H1 (cell line): Measurements from ENCODE around the gene ADGRE2. TPM values are rescaled to one million over a fixed set of nuclear protein-coding genes. Genes with fewer than 3 reads are reported as not detected.

Experiments
- CTCF ChIA-PET: fragments of 300-600 bp; sonication (Branson Sonifier 250); formaldehyde crosslinking; loops from one replicate; lab custom pipeline; 2021; ENCODE audit not compliant: partially characterized antibody; lab: Charles Lee
- POLR2A ChIA-PET: fragments of 300-600 bp; sonication (Branson Sonifier 250); formaldehyde crosslinking; loops from one replicate; lab custom pipeline; 2021; ENCODE audit warnings: inconsistent platforms; ENCODE audit not compliant: partially characterized antibody; lab: Charles Lee
- DNase-seq, 2 experiments: peaks; one replicate each; pipeline versions ENCODE4 v3.0.0 to v3.0.0-alpha.2; 2010 to 2022; ENCODE audit warnings: low spot score in 2 of 2, low read depth in 1 of 2, mixed read lengths in 1 of 2
- FAIRE-seq: peaks from 2 replicates; lab custom pipeline; 2011; peaks lifted over from hg19 to GRCh38; lab: Jason Lieb, UNC
- H2AFZ ChIP-seq: 2 replicates; pipeline ENCODE4 v1.8.1; 2012; ENCODE audit warnings: low read length, inconsistent platforms
- H2AK5ac ChIP-seq: 2 replicates; pipeline ENCODE4 v1.6.1; 2013; ENCODE audit warnings: low read depth, low read length
- H2BK120ac ChIP-seq: replicated peaks from 2 replicates; pipeline ENCODE3; 2013; ENCODE audit warnings: low read depth, low read length, inconsistent platforms
- H2BK12ac ChIP-seq: 2 replicates; pipeline ENCODE4 v1.6.1; 2013; ENCODE audit warnings: low read depth, low read length
- H2BK15ac ChIP-seq: 2 replicates; pipeline ENCODE4 v1.6.1; 2013; ENCODE audit warnings: low read length
- H2BK20ac ChIP-seq: 2 replicates; pipeline ENCODE4 v1.6.1; 2013; ENCODE audit warnings: low read length
- H2BK5ac ChIP-seq: 2 replicates; pipeline ENCODE4 v1.6.1; 2013; ENCODE audit warnings: low read depth, low read length
- H3K14ac ChIP-seq: 2 replicates; pipeline ENCODE4 v1.6.1; 2013; ENCODE audit warnings: inconsistent platforms; ENCODE audit not compliant: insufficient read length
- H3K18ac ChIP-seq: 2 replicates; pipeline ENCODE4 v1.6.1; 2013; ENCODE audit warnings: low read length; ENCODE audit errors: extremely low read depth
- H3K23ac ChIP-seq: 2 replicates; pipeline ENCODE4 v1.6.1; 2013; ENCODE audit warnings: inconsistent platforms; ENCODE audit not compliant: insufficient read length
- H3K23me2 ChIP-seq: 2 replicates; pipeline ENCODE4 v1.6.1; 2013; ENCODE audit warnings: low read depth, low read length
- H3K27ac ChIP-seq: 2 replicates; pipeline ENCODE4 v1.6.1; 2011; ENCODE audit warnings: low read depth, low read length, inconsistent platforms
- H3K27me3 ChIP-seq, 4 experiments: replicated peaks in 1 of 4; 1 replicate in 1 of 4; 2 replicates in 3 of 4; pipeline versions ENCODE4 v1.6.1 to v1.8.1; 2011 to 2013; ENCODE audit warnings: low read length in 3 of 4, mild to moderate bottlenecking in 3 of 4, inconsistent platforms in 2 of 4, mixed read lengths in 2 of 4, moderate library complexity in 1 of 4; ENCODE audit not compliant: control insufficient read depth in 3 of 4, insufficient read depth in 3 of 4; ENCODE audit errors: extremely low read depth in 1 of 4
- H3K36me3 ChIP-seq, 4 experiments: 2 replicates each; pipeline versions ENCODE4 v1.6.1 to v1.8.1; 2011 to 2013; ENCODE audit warnings: mild to moderate bottlenecking in 4 of 4, low read length in 3 of 4, moderate library complexity in 2 of 4, control low read depth in 1 of 4, inconsistent platforms in 1 of 4; ENCODE audit not compliant: insufficient read depth in 4 of 4, control insufficient read depth in 2 of 4
- H3K4ac ChIP-seq: replicated peaks from 2 replicates; pipeline ENCODE3; 2013; ENCODE audit warnings: low read length, low read depth, mixed read lengths, inconsistent platforms; ENCODE audit not compliant: insufficient read length
- H3K4me1 ChIP-seq, 4 experiments: replicated peaks in 1 of 4; 1 replicate in 1 of 4; 2 replicates in 3 of 4; pipeline versions ENCODE4 v1.6.1 to v1.8.1; 2011 to 2013; ENCODE audit warnings: low read length in 3 of 4, inconsistent platforms in 2 of 4, mixed read lengths in 1 of 4; ENCODE audit not compliant: insufficient read depth in 4 of 4, control insufficient read depth in 3 of 4
- H3K4me2 ChIP-seq, 2 experiments: 2 replicates each; pipeline versions ENCODE4 v1.6.1 to v1.8.1; 2011 to 2013; ENCODE audit warnings: low read depth in 2 of 2, low read length in 2 of 2, control low read depth in 1 of 2, inconsistent platforms in 1 of 2, mild to moderate bottlenecking in 1 of 2; ENCODE audit not compliant: insufficient read depth in 1 of 2
- H3K4me3 ChIP-seq, 4 experiments: fragments of 200-600, 300-600 bp in 1 of 4; sonication (generic), shearing (Covaris generic), sonication (Bioruptor Twin) in 1 of 4; 2 replicates each; pipeline versions ENCODE4 v1.5.1 to v1.8.1; 2011 to 2016; ENCODE audit warnings: low read length in 4 of 4, low read depth in 3 of 4, control low read depth in 2 of 4, inconsistent platforms in 2 of 4, mild to moderate bottlenecking in 2 of 4, mixed read lengths in 1 of 4, moderate library complexity in 1 of 4; ENCODE audit not compliant: insufficient read depth in 2 of 4; ENCODE audit errors: extremely low read depth in 1 of 4
- H3K56ac ChIP-seq: replicated peaks from 2 replicates; pipeline ENCODE3; 2013; ENCODE audit warnings: low read depth, mild to moderate bottlenecking, mixed read lengths, low read length, inconsistent platforms; ENCODE audit not compliant: insufficient read length
- H3K79me1 ChIP-seq: 2 replicates; pipeline ENCODE4 v1.6.1; 2013; ENCODE audit warnings: low read depth, low read length, control low read depth
- H3K79me2 ChIP-seq, 2 experiments: 2 replicates each; pipeline versions ENCODE4 v1.6.1 to v1.8.1; 2012 to 2013; ENCODE audit warnings: low read length in 2 of 2, mild to moderate bottlenecking in 2 of 2, inconsistent platforms in 1 of 2; ENCODE audit not compliant: insufficient read depth in 2 of 2, control insufficient read depth in 1 of 2
- H3K9ac ChIP-seq, 4 experiments: replicated peaks in 1 of 4; 1 replicate in 1 of 4; 2 replicates in 3 of 4; pipeline versions ENCODE4 v1.6.1 to v1.8.1; 2011 to 2013; ENCODE audit warnings: low read depth in 3 of 4, low read length in 3 of 4, control low read depth in 2 of 4, mild to moderate bottlenecking in 2 of 4, moderate library complexity in 2 of 4, inconsistent platforms in 1 of 4; ENCODE audit errors: extremely low read depth in 1 of 4
- H3K9me3 ChIP-seq, 2 experiments: 2 replicates each; pipeline versions ENCODE4 v1.6.1 to v1.8.1; 2012 to 2013; ENCODE audit warnings: mild to moderate bottlenecking in 2 of 2, moderate library complexity in 2 of 2, control low read depth in 1 of 2, inconsistent platforms in 1 of 2, low read depth in 1 of 2, low read length in 1 of 2, mixed read lengths in 1 of 2; ENCODE audit not compliant: insufficient read depth in 2 of 2
- H4K20me1 ChIP-seq, 2 experiments: replicated peaks in 1 of 2; 2 replicates each; pipeline versions ENCODE3 to v1.8.1; 2011 to 2013; ENCODE audit warnings: inconsistent platforms in 2 of 2, low read length in 2 of 2, mild to moderate bottlenecking in 1 of 2; ENCODE audit not compliant: insufficient read depth in 2 of 2, control insufficient read depth in 1 of 2
- H4K5ac ChIP-seq: 2 replicates; pipeline ENCODE4 v1.6.1; 2013; ENCODE audit warnings: low read length, low read depth, mixed read lengths, inconsistent platforms; ENCODE audit not compliant: insufficient read length
- H4K8ac ChIP-seq: 2 replicates; pipeline ENCODE4 v1.8.0; 2013; ENCODE audit warnings: mild to moderate bottlenecking, moderate library complexity, low read length, inconsistent platforms; ENCODE audit not compliant: insufficient read depth; ENCODE audit errors: extremely low read depth
- H4K91ac ChIP-seq: replicated peaks from 2 replicates; pipeline ENCODE3; 2013; ENCODE audit warnings: low read length, mixed read lengths, inconsistent platforms; ENCODE audit not compliant: insufficient read length
- BCL11A ChIP-seq, 2 experiments: IDR thresholded peaks; one replicate each; pipeline ENCODE4 v1.6.1; 2011; ENCODE audit warnings: low read depth in 2 of 2, low read length in 2 of 2, mild to moderate bottlenecking in 2 of 2
- JUN ChIP-seq: IDR thresholded peaks from 2 replicates; pipeline ENCODE4 v1.6.1; 2011; ENCODE audit warnings: low read depth, mild to moderate bottlenecking, improper control_type of control experiment, low read length
- JUND ChIP-seq: IDR thresholded peaks from 2 replicates; pipeline ENCODE4 v1.6.1; 2011; ENCODE audit warnings: mild to moderate bottlenecking, improper control_type of control experiment, low read length
- KDM4A ChIP-seq: IDR thresholded peaks from one replicate; pipeline ENCODE4 v1.7.1; 2012; ENCODE audit warnings: low read depth, mild to moderate bottlenecking, moderate library complexity, low read length, inconsistent platforms; ENCODE audit not compliant: severe bottlenecking
- SIX5 ChIP-seq: IDR thresholded peaks from 2 replicates; pipeline ENCODE4 v1.6.1; 2011; ENCODE audit warnings: mild to moderate bottlenecking, low read depth, low read length
- SUZ12 ChIP-seq: fragments of 200-600 bp; sonication (generic); IDR thresholded peaks from 2 replicates; pipeline ENCODE4 v1.6.1; 2012; ENCODE audit warnings: mild to moderate bottlenecking, inconsistent platforms, low read length, moderate library complexity, mixed read lengths
- TAF1 ChIP-seq: IDR thresholded peaks from 2 replicates; pipeline ENCODE4 v1.6.1; 2011; ENCODE audit warnings: mild to moderate bottlenecking, low read depth, low read length
- TAF7 ChIP-seq: optimal IDR thresholded peaks from 2 replicates; pipeline ENCODE3; 2011; ENCODE audit warnings: low read depth, mild to moderate bottlenecking, inconsistent platforms, low read length, moderate library complexity, borderline replicate concordance
- WGBS, 2 experiments: shearing (Covaris generic) in 1 of 2; methylation state at CpG; one replicate each; pipeline versions ENCODE4 v1.1.6 to v1.1.7; 2013 to 2015; ENCODE audit warnings: low lambda C conversion rate in 2 of 2, mixed read lengths in 2 of 2, inconsistent platforms in 1 of 2, low coverage in 1 of 2, missing lambda C conversion rate in 1 of 2; ENCODE audit not compliant: insufficient replicate concordance in 2 of 2, insufficient coverage in 1 of 2, insufficient read length in 1 of 2; ENCODE audit errors: extremely low coverage in 1 of 2, missing lambda C conversion rate in 1 of 2; 5-methylcytosine and 5-hydroxymethylcytosine counted together
- polyA plus RNA-seq, 7 experiments: library from polyadenylated mRNA; depleted of rRNA in 3 of 7; stranded (reverse) in 5 of 7; unstranded in 2 of 7; fragments of >200 nt in 5 of 7; fragments of 200-250 nt in 2 of 7; gene quantifications; 1 replicate in 5 of 7; 2 replicates in 1 of 7; 4 replicates in 1 of 7; pipeline versions ENCODE4 v1.2.1 to v1.2.3, GENCODE V29; 2011 to 2013; ENCODE audit warnings: missing spikeins in 2 of 7, mixed read lengths in 2 of 7
- total RNA-seq: library from RNA; stranded (reverse); fragmentation: NEBNext Ultra II Directional; extraction: Animal tissue kit (Norgen Biotek cat#: 25700); gene quantifications from 2 replicates; pipeline ENCODE4 v1.2.1, GENCODE V29; 2021

Gene ADGRE2
- total and polyA plus RNA-seq, 2 of the 8 experiments (the other 6 are each of a cell fraction or from before 2014, with no cell fraction given) = 2.0 to 4.5 TPM

DNA sequence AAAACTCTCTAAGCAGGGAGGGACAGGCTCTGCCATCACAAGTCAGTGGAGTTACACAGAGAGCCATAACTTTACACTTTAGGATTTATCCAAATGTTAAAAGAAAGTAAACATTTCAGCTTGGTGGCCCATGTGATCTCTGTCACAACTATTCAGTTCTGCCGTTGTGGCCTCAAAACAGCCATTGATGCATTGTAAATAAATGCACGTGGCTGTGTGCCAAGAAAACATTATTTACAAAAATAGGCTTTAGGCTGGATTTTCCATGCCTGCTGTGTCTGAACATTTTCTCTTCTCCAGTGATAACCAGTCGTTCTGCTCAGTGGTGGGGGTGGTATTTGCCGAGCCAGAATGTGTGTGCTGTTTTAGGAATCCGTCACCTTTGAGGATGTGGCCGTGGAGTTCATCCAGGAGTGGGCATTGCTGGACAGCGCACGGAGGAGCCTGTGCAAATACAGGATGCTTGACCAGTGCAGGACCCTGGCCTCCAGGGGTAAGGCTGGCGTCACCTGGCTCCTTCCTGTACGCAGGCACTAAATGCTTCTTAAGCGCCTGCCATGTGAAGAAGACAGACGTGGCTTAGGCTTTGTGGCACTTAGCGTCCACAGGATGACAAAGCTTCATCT lies 83.6 kb downstream of the ADGRE2 start:
- H3K79me2 ChIP-seq = no peaks in the 10 kb centered on the region; a peak in 1 of 4 replicates
- no peak overlapping the region for H3K27ac ChIP-seq
- no peak overlapping the region for H3K23ac ChIP-seq
- no peak overlapping the region for H3K4me3 ChIP-seq
- H3K36me3 ChIP-seq = peaks cover 0 to 7% (median 2%) of the 10 kb centered on the region in 4 experiments; a peak in 4 of 8 replicates
- H3K14ac ChIP-seq = no peak overlapping the region
- H3K27me3 ChIP-seq = no peaks in the 10 kb centered on the region
- no peak for TF ChIP-seq BCL11A (IDR thresholded peaks at IDR 0.05; ENCODE audit: low read depth in 2 of 2, low read length in 2 of 2)
- no peak for TF ChIP-seq KDM4A
- TF ChIP-seq JUND = no peak
- TF ChIP-seq SIX5 = no peak
- TF ChIP-seq TAF1 = no peak
- no peak for TF ChIP-seq SUZ12
- TF ChIP-seq TAF7 = no peak
- TF ChIP-seq JUN = no peak
- TF ChIP-seq, all 59 proteins: peak for 0
- Histone ChIP-seq H3K4me1 (no peaks in the 10 kb centered on the region), H3K79me1 (no peaks in the 10 kb centered on the region; the same call in 1 of the 2 replicates), H3K4me2 (no peak overlapping the region), H3K56ac (no peak overlapping the region), H4K20me1 (peaks cover 0 to 1% of the 10 kb centered on the region in 2 experiments), H3K9me3 (no peaks in the 10 kb centered on the region), H2BK5ac (no peak overlapping the region), H4K5ac (no peak overlapping the region), H2BK15ac (no peak overlapping the region), H3K4ac (no peak overlapping the region), H2BK20ac (no peak overlapping the region), H3K9ac (no peak overlapping the region), H4K8ac (no peak overlapping the region), H3K18ac (no peak overlapping the region), H3K23me2 (peaks cover 2% of the 10 kb centered on the region; the same call in 1 of the 2 replicates), H2BK12ac (no peak overlapping the region), H2AK5ac (no peak overlapping the region), H2AFZ (no peak overlapping the region), H2BK120ac (no peak overlapping the region), H4K91ac (no peak overlapping the region)
- no peak for DNase-seq
- 88% methylated on average over 13 of the region's 13 CpGs; no CpG with 5 or more reads in 1 of the 2 experiments for WGBS, 2 experiments
- POLR2A ChIA-PET = no interaction called here
- FAIRE-seq = no peak
- CTCF ChIA-PET = interaction anchor here (0.8 to 1.0 kb wide), 2 partner anchors 126 to 141 kb away, joined by 3 read pairs; no protein-coding TSS in a partner anchor
